Amygdala (tissue), 56 donors: ENCODE measurements around the gene TTC28.
A peak's percentile ranks its signal among the peaks of the same experiment; 100 is the strongest.
"Not testable (repeated sequence)": the region's sequence is repeated elsewhere in the genome, so short reads cannot be mapped to it uniquely, and the experiment has no call there.

Experiments used
- DNase-seq, 56 donors: peaks; one replicate each; lab custom pipeline; 2025; lab: John Stamatoyannopoulos, UW

The TTC28 gene

DNA sequence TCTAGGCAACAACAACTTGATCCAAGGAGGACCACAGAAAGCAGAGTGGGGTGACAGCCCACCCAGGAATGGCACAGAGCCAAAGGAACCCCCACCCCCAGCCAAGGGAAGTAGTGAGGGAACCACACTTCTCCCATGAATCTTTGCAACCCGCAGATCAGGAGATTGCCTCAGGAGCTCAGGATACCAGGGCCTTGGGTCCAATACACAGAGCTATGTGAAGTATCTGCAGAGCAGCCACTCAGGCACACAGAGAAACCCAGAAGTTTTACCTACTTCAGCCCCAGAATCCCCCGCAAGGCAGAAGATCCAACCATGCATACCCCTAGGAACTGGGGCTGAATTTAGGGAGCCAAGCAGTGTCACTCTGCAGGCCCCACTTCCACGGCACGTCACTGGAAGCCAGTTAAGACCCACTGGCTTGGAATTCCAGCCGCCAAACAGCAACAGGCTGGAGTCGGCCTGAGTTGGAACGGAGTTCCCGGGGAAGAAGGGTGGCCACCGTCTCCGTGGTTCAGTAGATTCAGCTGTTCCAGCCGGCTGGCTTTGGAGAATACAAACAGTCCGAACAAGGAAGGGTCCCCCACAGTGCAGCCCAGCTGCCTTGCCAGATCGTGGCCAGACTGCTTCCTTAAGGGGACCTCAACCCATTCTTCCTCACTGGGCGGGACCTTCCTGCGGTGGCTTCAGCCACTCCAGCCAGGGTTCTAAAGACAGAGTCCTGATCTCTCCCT lies 174.1 kb downstream of the TTC28 start:
- DNase-seq = peak in 5 of 56 donors; percentile 1 to 29 (median 8)

DNA sequence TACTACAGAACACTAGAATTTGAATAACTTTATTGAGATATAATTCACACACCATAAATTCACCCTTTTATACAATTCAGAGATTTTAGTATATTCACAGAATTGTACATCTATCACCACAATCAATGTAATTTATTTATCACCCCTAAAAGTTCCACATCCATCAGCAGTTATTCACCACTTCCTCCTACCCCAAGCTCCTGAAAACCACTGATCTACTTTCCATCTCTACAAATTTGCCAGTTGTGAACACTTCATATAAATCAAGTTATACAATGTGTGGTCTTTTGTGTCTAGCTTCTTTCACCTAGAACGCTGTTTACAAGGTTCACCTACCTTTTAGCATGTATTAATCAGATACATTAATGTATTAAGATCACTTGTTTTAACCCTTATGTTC lies 179.6 kb downstream of the TTC28 start:
- no peak for DNase-seq

DNA sequence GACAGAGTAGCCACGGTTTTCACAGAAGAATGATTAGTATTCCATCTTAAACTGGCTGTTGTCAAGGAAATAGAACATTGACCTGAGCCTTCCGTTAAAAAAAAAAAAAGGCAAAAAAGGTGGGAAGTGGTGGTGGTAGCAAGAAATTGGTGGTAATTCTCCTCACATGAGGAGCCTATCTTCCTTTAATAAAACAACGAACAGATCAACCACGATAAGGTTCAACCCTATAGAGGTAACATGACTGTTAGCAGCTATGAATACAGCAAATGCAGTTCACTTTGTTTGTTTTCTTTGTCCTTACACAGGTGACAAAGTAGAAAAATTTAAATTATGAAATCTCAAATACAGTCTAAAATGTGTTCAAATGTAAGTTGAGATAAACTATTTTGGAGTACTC lies 181.6 kb downstream of the TTC28 start:
- DNase-seq = no peak

DNA sequence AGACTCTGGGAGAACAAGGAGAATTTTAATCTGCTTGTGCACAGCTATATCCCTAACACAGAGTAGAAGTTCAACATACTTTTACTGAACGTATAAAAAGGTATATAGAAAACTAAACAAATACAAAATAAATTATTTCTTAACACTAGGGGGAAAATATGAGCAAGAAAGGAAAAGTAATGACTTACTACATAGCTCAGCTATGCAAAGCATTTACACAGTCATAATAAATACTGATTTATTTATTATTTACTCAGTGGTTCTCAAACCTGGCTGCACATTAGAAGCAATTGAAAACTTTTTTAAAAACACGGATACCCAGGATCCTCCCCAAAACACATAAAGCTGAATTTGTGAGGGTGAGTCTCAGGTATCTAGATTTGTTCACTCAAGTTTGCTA lies 182.5 kb downstream of the TTC28 start:
- DNase-seq = no peak

DNA sequence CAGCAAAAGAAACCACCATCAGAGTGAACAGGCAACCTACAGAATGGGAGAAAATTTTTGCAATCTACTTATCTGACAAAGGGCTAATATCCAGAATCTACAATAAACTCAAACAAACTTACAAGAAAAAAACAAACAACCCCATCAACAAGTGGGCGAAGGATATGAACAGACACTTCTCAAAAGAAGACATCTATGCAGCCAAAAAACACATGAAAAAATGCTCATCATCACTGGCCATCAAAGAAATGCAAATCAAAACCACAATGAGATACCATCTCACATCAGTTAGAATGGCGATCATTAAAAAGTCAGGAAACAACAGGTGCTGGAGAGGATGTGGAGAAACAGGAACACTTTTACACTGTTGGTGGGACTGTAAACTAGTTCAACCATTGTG lies 188.4 kb downstream of the TTC28 start:
- DNase-seq = not testable (repeated sequence)

DNA sequence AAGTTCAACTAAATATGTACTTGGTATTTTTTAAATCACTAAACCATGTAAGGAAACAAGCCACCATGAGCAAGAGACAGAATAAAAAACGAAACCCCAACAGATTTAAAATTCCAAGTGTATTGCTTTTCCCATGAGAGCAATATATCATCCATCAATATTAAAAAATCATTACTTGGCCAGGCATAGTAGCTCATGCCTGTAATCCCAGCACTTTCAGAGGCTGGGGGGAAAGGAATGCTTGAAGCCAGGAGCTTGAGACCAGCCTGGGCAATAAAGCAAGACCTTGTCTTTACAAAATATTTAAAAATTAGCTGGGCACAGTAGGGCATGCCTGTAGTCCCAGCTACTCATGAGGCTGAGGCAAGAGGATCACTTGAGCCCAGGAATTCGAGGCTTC lies 190.8 kb downstream of the TTC28 start:
- DNase-seq = no peak

DNA sequence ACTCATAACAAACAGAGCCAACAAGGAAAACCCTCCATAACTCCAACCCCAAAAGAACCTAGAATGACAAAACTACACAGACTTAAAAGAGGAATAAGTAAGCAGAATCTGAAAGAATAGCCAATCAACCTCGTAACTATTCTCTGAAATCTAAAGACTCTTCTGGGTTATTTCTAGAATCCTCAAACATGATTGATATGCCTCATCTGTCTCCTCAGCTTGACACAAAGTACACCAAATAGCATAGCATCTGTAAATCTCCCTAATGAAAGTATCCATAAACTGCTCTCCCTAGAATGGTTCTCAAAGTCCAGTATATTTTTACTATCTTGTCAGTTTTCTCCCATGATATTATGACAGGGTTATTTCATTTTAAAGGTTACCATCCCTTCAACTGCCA lies 195.0 kb downstream of the TTC28 start:
- no peak for DNase-seq

DNA sequence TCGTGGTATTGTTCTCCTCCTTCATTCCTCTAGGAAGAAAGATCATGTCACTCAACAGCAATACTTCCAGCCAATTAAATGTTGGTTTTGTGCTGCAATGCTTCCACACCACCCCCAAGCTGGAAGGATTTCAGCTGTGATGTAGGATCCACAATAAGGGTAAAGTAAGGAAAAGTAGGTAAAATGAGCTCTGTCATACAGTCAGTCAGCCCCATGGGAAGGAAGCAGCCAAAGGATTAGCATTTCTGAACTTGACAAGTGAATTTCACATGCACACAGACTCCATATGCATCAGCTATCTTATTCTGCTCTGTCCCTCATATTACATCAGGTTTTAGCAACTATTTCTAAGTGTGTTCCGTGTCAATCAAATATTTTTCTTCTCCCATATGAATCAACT lies 197.9 kb downstream of the TTC28 start:
- DNase-seq = no peak

DNA sequence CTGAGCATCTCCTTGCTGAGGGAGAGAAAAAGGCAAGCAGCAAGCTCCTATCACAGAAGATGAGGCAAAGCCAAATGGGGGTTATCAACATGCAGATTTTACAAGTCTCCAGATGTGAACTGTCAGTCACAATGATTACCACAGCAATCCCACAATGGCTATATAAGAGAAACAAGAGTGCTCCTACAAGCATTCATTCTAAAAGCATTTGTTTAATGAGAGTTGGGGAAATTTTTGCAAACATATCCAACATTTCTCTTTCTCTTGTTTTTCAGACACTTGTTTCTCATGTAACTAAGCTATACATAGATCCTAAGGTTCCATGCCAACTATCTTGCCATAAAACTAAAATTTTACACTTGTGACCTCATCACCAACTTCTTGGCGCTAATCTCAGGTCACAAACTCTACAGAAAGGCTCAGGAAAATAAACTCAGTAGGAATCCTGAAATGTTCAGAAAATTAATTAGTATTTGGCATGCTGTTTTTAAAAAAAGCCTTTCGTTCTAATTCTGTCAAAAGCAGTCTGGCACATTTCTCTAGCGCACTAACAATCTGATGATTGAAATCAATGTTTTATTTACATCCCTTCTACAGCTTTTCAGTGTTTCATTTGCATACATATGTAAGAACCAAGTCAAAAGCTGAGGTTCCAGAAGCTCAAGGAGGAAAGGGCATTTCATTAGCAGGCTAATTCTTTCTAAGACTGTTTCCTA lies 199.5 kb downstream of the TTC28 start:
- DNase-seq = no peak

DNA sequence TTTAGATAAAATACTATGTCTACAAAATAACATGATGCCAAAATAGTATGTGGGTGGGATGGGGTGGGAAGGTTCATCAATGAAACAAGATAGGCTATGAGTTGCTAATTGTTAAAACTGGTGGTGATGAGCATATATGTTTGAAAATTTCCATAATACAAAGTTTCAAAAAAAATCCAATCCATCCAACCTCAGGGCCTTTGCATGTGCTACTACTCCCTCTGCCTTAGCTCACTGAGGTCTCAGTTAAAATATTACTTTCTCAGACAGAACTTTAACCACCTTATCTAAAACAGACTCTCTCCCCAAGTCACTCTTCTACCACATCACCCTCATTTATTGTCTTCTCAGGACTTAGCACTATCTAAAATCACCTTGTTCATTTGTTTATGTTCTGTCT lies 201.1 kb downstream of the TTC28 start:
- no peak for DNase-seq

DNA sequence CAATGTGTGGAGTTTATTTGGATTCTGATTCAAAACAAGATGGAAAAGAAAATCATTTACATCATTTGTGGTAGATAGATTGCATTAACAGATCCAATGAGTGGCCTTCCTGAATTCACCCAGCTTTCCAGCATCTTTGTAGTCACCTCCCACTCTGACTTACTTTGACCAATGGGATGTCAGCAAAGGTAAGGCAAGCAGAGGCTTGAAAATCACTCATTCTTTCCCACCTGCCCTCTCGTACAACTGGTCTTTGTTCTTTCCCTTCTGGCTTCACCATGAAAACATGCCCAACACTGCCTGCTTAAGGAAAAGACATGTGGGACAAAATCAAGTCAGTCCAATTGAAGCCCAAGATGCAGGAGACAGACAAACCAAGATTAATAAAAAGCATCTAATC lies 202.1 kb downstream of the TTC28 start:
- DNase-seq = no peak

DNA sequence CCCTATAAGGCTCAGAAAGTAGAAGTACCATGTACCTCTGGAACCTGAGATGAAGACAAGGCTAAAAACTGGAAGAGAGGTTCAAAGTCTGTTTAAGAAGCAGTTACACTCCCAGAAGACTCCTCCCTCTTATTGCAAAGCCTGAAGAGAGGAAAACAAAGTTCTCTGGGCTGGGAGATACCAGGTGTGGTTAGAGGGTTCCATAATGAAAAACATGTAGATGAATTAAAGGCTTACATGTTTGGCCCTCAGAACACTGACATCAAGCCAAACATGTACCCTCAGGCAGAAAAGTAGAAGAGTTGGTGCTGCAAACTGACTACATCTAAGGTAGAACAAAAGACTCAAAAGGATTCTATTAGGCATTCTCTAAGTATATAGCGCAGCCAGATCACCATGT lies 205.3 kb downstream of the TTC28 start:
- no peak for DNase-seq

DNA sequence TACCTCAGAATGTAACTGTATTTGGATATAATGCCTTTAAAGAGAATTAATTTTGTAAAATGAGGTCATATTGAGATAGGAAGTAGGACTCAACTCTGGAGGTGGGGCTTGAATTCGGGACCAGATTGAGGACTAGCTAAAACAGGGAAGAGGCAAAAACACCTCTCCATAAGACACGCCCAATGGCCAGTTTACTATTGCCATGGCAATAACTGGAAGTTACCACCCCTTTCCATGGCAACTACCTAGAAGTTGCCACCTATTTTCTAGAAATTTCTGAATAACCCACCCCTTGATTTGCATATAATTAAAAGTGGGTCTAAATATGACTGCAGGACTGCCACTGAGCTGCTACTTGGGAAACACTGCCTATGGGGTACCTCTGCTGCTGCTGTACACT lies 206.4 kb downstream of the TTC28 start:
- no peak for DNase-seq

DNA sequence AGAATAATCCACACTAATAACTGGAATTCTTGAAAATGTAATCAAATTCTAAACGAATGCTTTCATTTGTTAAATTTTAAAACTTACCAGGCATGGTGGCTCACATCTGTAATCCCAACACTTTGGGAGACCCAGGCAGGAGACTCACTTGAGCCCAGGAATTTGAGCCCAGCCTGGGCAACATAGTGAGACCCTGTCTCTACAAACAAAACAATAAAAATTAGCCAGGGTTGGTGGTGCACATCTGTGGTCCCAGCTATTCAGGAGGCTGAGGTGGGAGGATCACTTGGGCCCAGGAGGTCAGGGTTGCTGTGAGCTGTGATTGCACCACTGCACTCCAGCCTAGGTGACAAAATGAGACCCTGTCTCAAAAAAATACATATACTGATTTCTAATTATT lies 212.6 kb downstream of the TTC28 start:
- not testable (repeated sequence) for DNase-seq

DNA sequence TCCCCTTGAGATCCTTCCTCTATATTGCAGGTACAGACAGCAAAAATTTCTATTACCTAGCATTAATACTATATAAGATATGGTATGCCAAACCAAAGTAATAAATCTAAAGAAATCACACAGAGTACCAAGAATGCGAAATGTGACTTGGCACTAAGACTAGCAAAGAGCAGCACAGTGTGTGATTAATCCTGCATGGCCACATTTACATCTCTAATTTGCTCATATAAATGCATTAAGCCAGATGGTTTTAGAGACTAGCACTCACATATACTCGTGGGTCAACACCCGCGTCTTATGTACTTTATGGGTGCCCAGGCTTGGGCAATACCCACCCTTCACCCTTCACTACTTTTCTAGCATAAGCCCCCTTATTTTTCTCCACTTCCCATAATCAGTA lies 213.2 kb downstream of the TTC28 start:
- DNase-seq = no peak

DNA sequence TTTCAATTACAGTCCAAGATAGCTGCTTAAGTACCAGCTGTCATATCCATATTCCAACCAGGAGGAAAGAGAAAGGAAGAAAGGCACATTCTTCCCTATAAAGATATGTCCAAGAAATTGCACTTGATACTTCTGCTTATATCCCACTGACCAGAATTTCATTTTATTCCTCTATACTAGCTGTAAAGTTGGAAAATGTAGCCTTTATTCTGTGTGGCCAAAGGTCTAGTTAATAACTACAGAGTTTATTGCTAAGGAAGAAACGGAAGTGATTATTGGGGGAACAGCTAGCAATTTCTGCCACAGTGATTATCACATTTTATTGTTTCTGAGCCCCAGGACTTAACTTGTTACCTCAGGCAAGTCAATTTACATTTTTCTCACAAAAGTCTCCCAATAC lies 213.8 kb downstream of the TTC28 start:
- DNase-seq = no peak

DNA sequence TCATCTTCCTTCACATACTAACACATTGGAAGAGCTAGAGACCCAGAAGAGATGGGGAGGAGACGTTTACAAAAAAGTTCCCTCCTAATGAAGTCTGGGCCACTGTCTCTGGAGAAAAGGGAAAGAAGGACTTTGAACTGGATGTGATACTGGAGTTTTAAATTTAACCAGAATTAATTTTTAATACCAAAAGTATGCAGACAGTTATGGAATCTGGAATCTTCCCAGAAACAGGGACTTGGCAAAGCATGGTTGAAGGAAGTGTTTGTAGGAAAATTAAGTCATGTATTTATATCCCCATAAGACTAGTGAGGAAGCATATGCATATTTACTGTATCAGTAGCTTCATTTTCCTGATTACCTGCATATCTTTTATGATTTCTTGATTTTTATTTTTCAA lies 215.5 kb downstream of the TTC28 start:
- no peak for DNase-seq

DNA sequence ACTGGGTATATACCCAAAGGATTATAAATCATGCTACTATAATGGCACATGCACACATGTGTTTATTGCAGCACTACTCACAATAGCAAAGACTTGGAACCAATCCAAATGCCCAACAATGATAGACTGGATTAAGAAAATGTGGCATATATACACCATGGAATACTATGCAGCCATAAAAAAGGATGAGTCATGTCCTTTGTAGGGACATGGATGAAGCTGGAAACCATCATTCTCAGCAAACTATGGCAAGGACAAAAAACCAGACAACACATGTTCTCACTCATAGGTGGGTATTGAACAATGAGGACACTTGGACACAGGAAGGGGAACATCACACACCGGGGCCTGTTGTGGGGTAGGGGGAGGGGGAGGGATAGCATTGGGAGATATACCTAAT lies 216.2 kb downstream of the TTC28 start:
- not testable (repeated sequence) for DNase-seq

DNA sequence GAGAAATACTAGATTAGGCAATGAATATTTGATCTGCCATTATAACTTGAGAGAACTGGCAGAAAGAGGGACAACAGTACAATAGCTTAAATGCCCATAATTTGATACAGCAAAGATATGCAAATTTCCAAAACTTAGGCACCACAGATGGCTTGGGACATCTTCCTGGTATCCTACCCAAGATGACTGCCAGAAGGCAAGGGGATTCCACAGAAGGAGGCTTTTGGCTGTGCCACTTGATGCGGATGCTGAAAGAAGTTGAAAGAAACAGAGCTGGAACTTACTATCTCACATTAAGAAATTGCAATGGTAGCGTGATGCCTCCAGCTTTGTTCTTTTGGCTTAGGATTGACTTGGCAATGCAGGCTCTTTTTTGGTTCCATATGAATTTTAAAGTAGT lies 216.7 kb downstream of the TTC28 start:
- no peak for DNase-seq

DNA sequence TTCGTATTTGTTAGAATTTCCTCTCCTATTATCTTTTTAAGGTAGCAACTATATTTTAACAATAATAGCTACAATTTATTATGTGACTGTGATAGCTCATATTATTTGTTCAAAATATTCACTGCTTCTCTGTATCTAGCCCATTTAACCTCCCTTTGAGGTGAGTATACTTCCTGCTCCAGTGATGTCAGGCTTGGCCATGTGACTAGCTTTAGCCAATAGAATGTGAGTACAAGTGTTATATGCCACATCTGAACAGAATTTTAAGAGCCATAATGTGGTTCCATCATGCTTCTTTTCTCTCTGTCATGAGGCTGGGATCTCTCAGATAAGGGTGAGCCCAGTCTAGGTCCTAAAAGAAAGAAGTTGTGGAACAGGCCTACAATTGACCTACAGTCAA lies 217.6 kb downstream of the TTC28 start:
- DNase-seq = no peak

DNA sequence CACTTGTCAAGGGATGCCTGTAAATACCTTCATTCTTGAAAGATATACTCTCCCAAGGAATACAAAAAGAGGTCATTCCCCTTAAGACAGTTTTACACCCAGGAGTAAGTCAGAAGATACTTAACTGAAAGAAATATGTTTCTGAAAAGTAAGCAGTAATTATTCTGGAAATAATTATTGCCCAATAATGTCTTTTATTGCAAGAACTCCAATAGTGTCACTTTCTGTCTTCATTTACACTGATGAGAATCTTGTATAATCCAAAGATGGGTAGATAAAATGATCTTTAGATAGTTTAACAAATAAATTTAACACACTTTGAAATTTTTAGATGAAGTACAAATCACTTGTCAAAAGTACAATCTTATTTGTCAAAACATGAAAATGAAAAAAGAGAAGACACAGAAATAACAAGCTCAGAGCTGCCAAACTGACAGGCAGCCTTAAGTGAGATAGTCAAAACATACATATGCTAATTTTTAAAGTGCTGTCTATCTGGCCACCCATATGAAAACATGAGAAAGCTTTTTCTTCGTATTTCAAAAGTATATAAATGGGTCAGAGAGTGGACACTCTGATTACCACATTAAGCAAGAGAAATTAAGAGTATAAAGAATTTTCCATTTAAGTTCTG lies 225.1 kb downstream of the TTC28 start:
- DNase-seq = no peak

DNA sequence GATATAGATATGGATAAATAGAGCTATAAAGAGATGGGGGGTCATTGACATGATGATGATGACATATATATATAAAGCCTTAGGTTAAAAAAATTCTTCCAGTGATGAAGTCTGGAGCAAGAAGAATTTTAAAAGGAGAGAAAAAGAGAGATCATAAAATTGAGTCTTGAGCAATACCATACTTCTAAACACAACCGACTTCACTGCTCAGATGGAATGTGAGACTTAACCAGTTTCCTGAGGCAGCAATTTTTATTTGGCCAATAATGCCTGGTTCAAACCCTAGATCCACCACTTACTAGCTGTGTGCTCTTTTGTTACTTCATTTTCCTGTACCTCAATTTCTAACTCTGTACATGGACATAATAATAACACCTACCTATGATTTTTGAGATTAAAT lies 229.5 kb downstream of the TTC28 start:
- DNase-seq = no peak
